ENCODE data around the gene FTH1.

DNA sequence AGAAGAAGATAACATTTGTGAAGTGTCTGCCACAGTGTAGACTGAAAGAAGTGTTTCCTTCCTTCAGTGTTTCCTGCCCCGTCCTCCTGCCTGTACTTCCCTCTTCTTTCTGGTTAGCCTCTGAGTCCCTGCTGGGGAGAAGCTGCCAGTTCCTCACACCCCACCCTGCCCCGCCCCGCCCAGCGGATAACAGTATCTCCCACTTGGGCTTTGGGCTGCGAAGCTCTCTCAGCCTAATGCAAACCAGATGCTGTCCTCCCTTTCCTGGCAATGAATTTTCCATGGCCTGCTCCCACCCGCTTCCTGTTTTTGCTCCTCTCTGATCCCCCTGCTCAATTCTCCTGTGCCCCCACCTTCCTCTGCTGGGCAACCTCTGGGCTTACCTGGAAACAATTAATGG lies 44.9 kb downstream of the FTH1 start:
- TF ChIP-seq RFX5 (IDR thresholded peaks at IDR 0.05; ENCODE audit: borderline replicate concordance, low read depth, low read length) (no peak), EZH2 (IDR thresholded peaks at IDR 0.05; ENCODE audit: low read depth, low read length, severe bottlenecking) (no peak), TAF1 (IDR thresholded peaks at IDR 0.05; ENCODE audit: low read depth, low read length) (no peak), SIX5 (IDR thresholded peaks at IDR 0.05; ENCODE audit: low read depth, low read length) (no peak), EP300 (IDR thresholded peaks at IDR 0.05; ENCODE audit: borderline replicate concordance in 1 of 2, low read depth in 2 of 2, low read length in 2 of 2) (no peak), POLR2A (IDR thresholded peaks at IDR 0.05; ENCODE audit: control extremely low read depth in 1 of 2, low read depth in 2 of 2, low read length in 2 of 2) (no peak), HDAC6 (IDR thresholded peaks at IDR 0.05; ENCODE audit: low read depth, low read length) (no peak), USF2 (IDR thresholded peaks at IDR 0.05; ENCODE audit: low read length) (no peak), BCL11A (IDR thresholded peaks at IDR 0.05; ENCODE audit: low read depth in 2 of 2, low read length in 2 of 2) (no peak), GTF2F1 (IDR thresholded peaks at IDR 0.05; ENCODE audit: borderline replicate concordance, low read depth, low read length) (no peak), CREB1 (IDR thresholded peaks at IDR 0.05) (no peak), TBP (IDR thresholded peaks at IDR 0.05; ENCODE audit: low read depth, low read length) (no peak)
- TF ChIP-seq, protein P1, sequence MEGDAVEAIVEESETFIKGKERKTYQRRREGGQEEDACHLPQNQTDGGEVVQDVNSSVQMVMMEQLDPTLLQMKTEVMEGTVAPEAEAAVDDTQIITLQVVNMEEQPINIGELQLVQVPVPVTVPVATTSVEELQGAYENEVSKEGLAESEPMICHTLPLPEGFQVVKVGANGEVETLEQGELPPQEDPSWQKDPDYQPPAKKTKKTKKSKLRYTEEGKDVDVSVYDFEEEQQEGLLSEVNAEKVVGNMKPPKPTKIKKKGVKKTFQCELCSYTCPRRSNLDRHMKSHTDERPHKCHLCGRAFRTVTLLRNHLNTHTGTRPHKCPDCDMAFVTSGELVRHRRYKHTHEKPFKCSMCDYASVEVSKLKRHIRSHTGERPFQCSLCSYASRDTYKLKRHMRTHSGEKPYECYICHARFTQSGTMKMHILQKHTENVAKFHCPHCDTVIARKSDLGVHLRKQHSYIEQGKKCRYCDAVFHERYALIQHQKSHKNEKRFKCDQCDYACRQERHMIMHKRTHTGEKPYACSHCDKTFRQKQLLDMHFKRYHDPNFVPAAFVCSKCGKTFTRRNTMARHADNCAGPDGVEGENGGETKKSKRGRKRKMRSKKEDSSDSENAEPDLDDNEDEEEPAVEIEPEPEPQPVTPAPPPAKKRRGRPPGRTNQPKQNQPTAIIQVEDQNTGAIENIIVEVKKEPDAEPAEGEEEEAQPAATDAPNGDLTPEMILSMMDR (IDR thresholded peaks at IDR 0.05; ENCODE audit: control extremely low read depth in 1 of 3, insufficient read depth in 1 of 3, low read depth in 1 of 3, low read length in 3 of 3): no peak
- TF ChIP-seq, protein P2, sequence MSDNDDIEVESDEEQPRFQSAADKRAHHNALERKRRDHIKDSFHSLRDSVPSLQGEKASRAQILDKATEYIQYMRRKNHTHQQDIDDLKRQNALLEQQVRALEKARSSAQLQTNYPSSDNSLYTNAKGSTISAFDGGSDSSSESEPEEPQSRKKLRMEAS (IDR thresholded peaks at IDR 0.05): no peak

Data from H1 (cell line).